Neural cell (in vitro differentiated cells): Measurements from ENCODE around the gene LAIR1. TPM values are rescaled to one million over a fixed set of nuclear protein-coding genes. Genes with fewer than 3 reads are reported as not detected.

Source experiments
- H2AFZ ChIP-seq: fragments of 200-600, 300-800 bp; sonication (generic), shearing (Covaris generic); 2 replicates; pipeline ENCODE4 v1.6.0; 2014; ENCODE audit warnings: low read depth, mild to moderate bottlenecking, antibody characterized with exemption, low read length, moderate library complexity
- H3F3A ChIP-seq: fragments of 200-600 bp; shearing (Covaris generic); 2 replicates; pipeline ENCODE4 v1.6.1; 2016; ENCODE audit warnings: mild to moderate bottlenecking, moderate library complexity, mixed read lengths, antibody characterized with exemption, low read length; ENCODE audit not compliant: insufficient read depth, poor library complexity, severe bottlenecking
- H3K27ac ChIP-seq: fragments of 200-600, 300-800 bp; sonication (generic), shearing (Covaris generic); 2 replicates; pipeline ENCODE4 v1.5.1; 2014; ENCODE audit warnings: mild to moderate bottlenecking, low read length, moderate library complexity
- H3K27me3 ChIP-seq: fragments of 300-800, 200-600 bp; sonication (generic), shearing (Covaris generic); 2 replicates; pipeline ENCODE4 v1.6.0; 2014; ENCODE audit warnings: mild to moderate bottlenecking, low read depth, low read length, moderate library complexity; ENCODE audit not compliant: insufficient read depth
- H3K36me3 ChIP-seq: fragments of 300-800, 200-600 bp; sonication (generic), shearing (Covaris generic); 2 replicates; pipeline ENCODE4 v1.5.1; 2014; ENCODE audit warnings: mild to moderate bottlenecking, antibody characterized with exemption, low read length, moderate library complexity; ENCODE audit not compliant: insufficient read depth
- H3K4me2 ChIP-seq: fragments of 300-800, 200-600 bp; sonication (generic), shearing (Covaris generic); 2 replicates; pipeline ENCODE4 v1.6.0; 2014; ENCODE audit warnings: mild to moderate bottlenecking, low read length
- H3K4me3 ChIP-seq: fragments of 300-800, 200-600 bp; sonication (generic), shearing (Covaris generic); 2 replicates; pipeline ENCODE4 v1.5.1; 2014; ENCODE audit warnings: mild to moderate bottlenecking, low read length, moderate library complexity
- H3K79me2 ChIP-seq: fragments of 200-600 bp; shearing (Covaris generic); replicated peaks from 2 replicates; pipeline ENCODE4 v1.6.0; 2014; ENCODE audit warnings: mild to moderate bottlenecking, low read length, moderate library complexity; ENCODE audit not compliant: insufficient read depth
- H3K9ac ChIP-seq: fragments of 300-800, 200-600 bp; sonication (generic), shearing (Covaris generic); 2 replicates; pipeline ENCODE4 v1.6.1; 2016; ENCODE audit warnings: mild to moderate bottlenecking, low read length, mixed read lengths
- H3K9me2 ChIP-seq: fragments of 200-600 bp; shearing (Covaris generic); 2 replicates; pipeline ENCODE4 v1.6.1; 2016; ENCODE audit warnings: mild to moderate bottlenecking, low read length, mixed read lengths; ENCODE audit not compliant: insufficient read depth
- H3K9me3 ChIP-seq: fragments of 200-600, 300-800 bp; sonication (generic), shearing (Covaris generic); 2 replicates; pipeline ENCODE4 v1.6.1; 2016; ENCODE audit warnings: mild to moderate bottlenecking, mixed run types, low read length, moderate library complexity, mixed read lengths
- H4K20me1 ChIP-seq: fragments of 200-600 bp; shearing (Covaris generic); 2 replicates; pipeline ENCODE4 v1.6.1; 2016; ENCODE audit warnings: mild to moderate bottlenecking, mixed run types; ENCODE audit not compliant: insufficient read depth
- CTCF ChIP-seq: fragments of 450-650 bp; IDR thresholded peaks from 2 replicates; pipeline ENCODE4 v1.5.1; 2014; ENCODE audit warnings: antibody characterized with exemption, mild to moderate bottlenecking, moderate library complexity; ENCODE audit not compliant: poor library complexity, severe bottlenecking
- EP300 ChIP-seq: fragments of 450-650 bp; conservative IDR thresholded peaks from 2 replicates; pipeline ENCODE4 v1.6.1; 2014; ENCODE audit warnings: antibody characterized with exemption, mild to moderate bottlenecking, moderate library complexity; ENCODE audit not compliant: poor library complexity, severe bottlenecking
- EZH2 ChIP-seq: fragments of 200-600, 300-800 bp; shearing (Covaris generic), sonication (generic); IDR thresholded peaks from 2 replicates; pipeline ENCODE4 v1.6.1; 2014; ENCODE audit warnings: antibody characterized with exemption, low read length, borderline replicate concordance, mild to moderate bottlenecking; ENCODE audit not compliant: insufficient read depth, poor library complexity, severe bottlenecking
- MXI1 ChIP-seq: fragments of 450-650 bp; conservative IDR thresholded peaks from 2 replicates; pipeline ENCODE4 v1.6.1; 2014; ENCODE audit warnings: antibody characterized with exemption, mild to moderate bottlenecking; ENCODE audit not compliant: poor library complexity, severe bottlenecking
- POLR2AphosphoS5 ChIP-seq: IDR thresholded peaks from 2 replicates; pipeline ENCODE4 v1.6.1; 2012
- RAD21 ChIP-seq: fragments of 450-650 bp; conservative IDR thresholded peaks from 2 replicates; pipeline ENCODE4 v1.6.1; 2014; ENCODE audit warnings: antibody characterized with exemption, mild to moderate bottlenecking, moderate library complexity
- REST ChIP-seq: IDR thresholded peaks from 2 replicates; pipeline ENCODE4 v1.6.1; 2012; ENCODE audit warnings: borderline replicate concordance
- SMC3 ChIP-seq: fragments of 450-650 bp; conservative IDR thresholded peaks from 2 replicates; pipeline ENCODE4 v1.6.1; 2014; ENCODE audit warnings: antibody characterized with exemption, mild to moderate bottlenecking, moderate library complexity; ENCODE audit not compliant: poor library complexity
- TAF1 ChIP-seq: IDR thresholded peaks from 2 replicates; pipeline ENCODE4 v1.6.1; 2012; ENCODE audit warnings: low read depth
- polyA plus RNA-seq: library from polyadenylated mRNA; depleted of rRNA; stranded (reverse); fragments of >200 nt; gene quantifications from 2 replicates; pipeline ENCODE4 v1.2.3, GENCODE V29; 2014

The LAIR1 gene
- polyA plus RNA-seq, 1 donor from 2014 or later: not detected

- Histone ChIP-seq H3K4me2 (no peak overlapping the region), H3K27ac (no peak overlapping the region), H3K9me2 (no peaks in the 10 kb centered on the region), H3K9ac (no peak overlapping the region), H3K79me2 (no peaks in the 10 kb centered on the region), H3K4me3 (no peak overlapping the region), H3K9me3 (no peaks in the 10 kb centered on the region), H4K20me1 (no peaks in the 10 kb centered on the region), H2AFZ (no peak overlapping the region), H3K36me3 (no peaks in the 10 kb centered on the region), H3K27me3 (no peaks in the 10 kb centered on the region), H3F3A (no peaks in the 10 kb centered on the region)
- TF ChIP-seq CTCF: no peak
- no peak for TF ChIP-seq POLR2AphosphoS5
- TF ChIP-seq EP300: no peak
- no peak for TF ChIP-seq SMC3
- TF ChIP-seq EZH2: no peak
- TF ChIP-seq REST: no peak
- no peak for TF ChIP-seq MXI1
- TF ChIP-seq TAF1: no peak
- TF ChIP-seq RAD21: no peak
Measured at GRCh38 chr19:54351474-54351873, 13.3 kb downstream of the LAIR1 start.

- Histone ChIP-seq H3K79me2 (no peaks in the 10 kb centered on the region), H4K20me1 (no peaks in the 10 kb centered on the region), H3K9me3 (no peaks in the 10 kb centered on the region), H3K4me2 (no peak overlapping the region), H3K9ac (no peak overlapping the region), H3K36me3 (no peaks in the 10 kb centered on the region), H3K9me2 (no peaks in the 10 kb centered on the region), H3F3A (no peaks in the 10 kb centered on the region), H2AFZ (no peak overlapping the region), H3K27ac (no peak overlapping the region), H3K27me3 (no peaks in the 10 kb centered on the region), H3K4me3 (no peak overlapping the region)
- TF ChIP-seq EP300: no peak
- no peak for TF ChIP-seq EZH2
- no peak for TF ChIP-seq POLR2AphosphoS5
- TF ChIP-seq RAD21: no peak
- no peak for TF ChIP-seq CTCF
- no peak for TF ChIP-seq REST
- TF ChIP-seq SMC3: no peak
- TF ChIP-seq MXI1: no peak
- TF ChIP-seq TAF1: no peak
Measured at GRCh38 chr19:54345938-54346386, 18.8 kb downstream of the LAIR1 start.
